Glutamatergic neuron (in vitro differentiated cells): Measurements from ENCODE around the gene RPS6KC1. TPM values are rescaled to one million over a fixed set of nuclear protein-coding genes. Genes with fewer than 3 reads are reported as not detected.
"Not testable (repeated sequence)": the region's sequence is repeated elsewhere in the genome, so short reads cannot be mapped to it uniquely, and the experiment has no call there.

Source experiments
- DNase-seq: peaks from one replicate; pipeline ENCODE4 v3.0.0; 2022
- H3K27ac Mint-ChIP-seq: one replicate; pipeline ENCODE4 v1.8.0; 2020; ENCODE audit warnings: mild to moderate bottlenecking, mixed read lengths, inconsistent platforms; ENCODE audit not compliant: unreplicated experiment
- H3K27me3 Mint-ChIP-seq: one replicate; pipeline ENCODE4 v1.8.0; 2020; ENCODE audit warnings: mild to moderate bottlenecking, moderate library complexity, mixed read lengths, inconsistent platforms; ENCODE audit not compliant: unreplicated experiment
- H3K36me3 Mint-ChIP-seq: one replicate; pipeline ENCODE4 v1.8.0; 2020; ENCODE audit warnings: mild to moderate bottlenecking, mixed read lengths, inconsistent platforms; ENCODE audit not compliant: unreplicated experiment
- H3K4me1 Mint-ChIP-seq: one replicate; pipeline ENCODE4 v1.8.0; 2020; ENCODE audit warnings: mild to moderate bottlenecking, low read depth, mixed read lengths, inconsistent platforms; ENCODE audit not compliant: unreplicated experiment
- H3K4me3 Mint-ChIP-seq: one replicate; pipeline ENCODE4 v1.8.0; 2020; ENCODE audit warnings: mild to moderate bottlenecking, mixed read lengths, inconsistent platforms; ENCODE audit not compliant: unreplicated experiment
- H3K9me3 Mint-ChIP-seq: one replicate; pipeline ENCODE4 v1.8.0; 2020; ENCODE audit warnings: mild to moderate bottlenecking, moderate library complexity, mixed read lengths, inconsistent platforms; ENCODE audit not compliant: unreplicated experiment
- CTCF ChIP-seq: fragments of 200-600 bp; sonication (generic); IDR thresholded peaks from one replicate; pipeline ENCODE4 v1.5.0; 2021; ENCODE audit not compliant: partially characterized antibody, unreplicated experiment
- total RNA-seq: library from RNA; stranded (reverse); fragmentation: NEBNext Ultra II Directional; extraction: Animal tissue kit (Norgen Biotek cat#: 25700); gene quantifications from one replicate; pipeline ENCODE4 v1.2.1, GENCODE V29; 2021; ENCODE audit not compliant: unreplicated experiment

Gene RPS6KC1
- total RNA-seq, 1 donor from 2014 or later = 23.9 TPM

GRCh38 chr1:213154056-213154685 is 103.1 kb downstream of the RPS6KC1 start:
- DNase-seq = no peak
- Mint-ChIP-seq H3K27me3 (peaks cover 2% of the 10 kb centered on the region), H3K9me3 (peaks cover 5% of the 10 kb centered on the region), H3K27ac (no peak overlapping the region), H3K4me1 (no peaks in the 10 kb centered on the region), H3K36me3 (peaks cover 27% of the 10 kb centered on the region), H3K4me3 (no peak overlapping the region)
- TF ChIP-seq CTCF = no peak

DNA sequence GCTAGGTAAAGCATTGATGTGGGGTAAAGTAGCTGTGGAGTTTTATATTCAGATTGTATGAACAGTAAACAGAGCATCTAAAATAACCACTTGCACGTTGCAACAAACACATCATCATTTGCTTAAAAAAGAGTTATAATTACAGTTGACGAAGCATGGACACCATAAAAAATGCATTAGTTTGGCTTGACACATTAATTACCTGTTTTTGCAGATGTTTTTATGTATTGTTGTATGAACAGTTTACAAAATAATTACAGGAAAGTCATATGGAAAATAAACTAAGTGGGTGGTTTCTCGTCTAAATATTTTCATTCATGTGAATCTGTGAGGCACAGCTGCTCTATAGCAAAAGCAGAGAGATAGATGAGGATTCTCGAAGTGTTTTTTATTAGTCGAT is 108.3 kb downstream of the RPS6KC1 start:
- Mint-ChIP-seq H3K9me3 (no peaks in the 10 kb centered on the region), H3K27me3 (peaks cover 2% of the 10 kb centered on the region), H3K4me3 (no peak overlapping the region)

GRCh38 chr1:213160442-213160841 is 109.4 kb downstream of the RPS6KC1 start:
- DNase-seq, H3K4me3 Mint-ChIP-seq, H3K27ac Mint-ChIP-seq, H3K36me3 Mint-ChIP-seq, H3K4me1 Mint-ChIP-seq, H3K9me3 Mint-ChIP-seq, H3K27me3 Mint-ChIP-seq: not testable (repeated sequence)

More for the DNA sequence above, 108.3 kb downstream of the RPS6KC1 start:
- Mint-ChIP-seq H3K4me1 (no peaks in the 10 kb centered on the region), H3K36me3 (peaks cover 5% of the 10 kb centered on the region), H3K27ac (no peak overlapping the region)
- TF ChIP-seq CTCF = no peak
- no peak for DNase-seq

DNA sequence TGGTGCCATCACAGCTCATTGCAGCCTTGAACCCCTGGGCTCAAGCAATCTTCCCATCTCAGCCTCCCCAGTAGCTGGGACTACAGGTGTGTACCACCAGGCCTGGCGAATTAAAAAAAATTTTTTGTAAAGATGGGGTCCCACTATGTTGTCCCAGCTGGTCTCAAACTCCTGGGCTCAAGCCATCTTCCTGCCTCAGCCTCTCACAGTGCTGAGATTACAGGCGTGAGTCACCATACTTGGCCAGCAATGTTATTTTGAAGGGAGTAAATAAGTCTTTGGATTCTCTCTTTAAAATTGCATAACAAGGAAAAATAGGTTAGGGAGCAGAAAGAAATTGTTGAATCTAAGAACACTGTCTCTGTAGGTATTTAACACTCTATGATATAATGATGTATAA is 111.3 kb downstream of the RPS6KC1 start:
- H3K27me3 Mint-ChIP-seq = peaks cover 2% of the 10 kb centered on the region
- DNase-seq = no peak
- no peak overlapping the region for H3K27ac Mint-ChIP-seq
- no peaks in the 10 kb centered on the region for H3K36me3 Mint-ChIP-seq
- no peaks in the 10 kb centered on the region for H3K9me3 Mint-ChIP-seq
- no peak for TF ChIP-seq CTCF
- no peaks in the 10 kb centered on the region for H3K4me1 Mint-ChIP-seq
- H3K4me3 Mint-ChIP-seq = no peak overlapping the region

DNA sequence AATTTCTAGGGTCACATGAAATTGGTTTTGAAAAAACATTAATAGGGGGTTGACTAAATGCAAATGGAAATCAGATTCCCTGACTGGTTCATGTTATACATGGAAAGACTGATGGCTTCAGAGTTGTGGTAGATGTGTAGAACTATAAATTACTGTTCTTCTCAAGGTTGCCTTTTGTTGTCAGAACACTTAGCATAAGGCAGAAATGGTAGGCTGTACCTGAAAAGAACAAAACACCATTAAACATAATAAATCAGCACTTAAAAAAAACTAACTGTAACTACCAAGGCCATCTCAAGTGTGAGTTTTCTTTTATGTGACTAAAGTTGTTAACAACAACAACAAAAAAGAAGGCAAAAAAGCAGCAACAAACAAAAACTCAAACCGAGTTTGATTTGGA is 111.8 kb downstream of the RPS6KC1 start:
- TF ChIP-seq CTCF = no peak
- Mint-ChIP-seq H3K4me3 (no peak overlapping the region), H3K9me3 (no peaks in the 10 kb centered on the region), H3K4me1 (no peaks in the 10 kb centered on the region), H3K27me3 (peaks cover 2% of the 10 kb centered on the region), H3K36me3 (no peaks in the 10 kb centered on the region), H3K27ac (no peak overlapping the region)
- no peak for DNase-seq
